HG02884 (cell line): ENCODE results near the gene CDK13.
A peak's percentile ranks its signal among the peaks of the same experiment; 100 is the strongest.
"Not testable (repeated sequence)": the region's sequence is repeated elsewhere in the genome, so short reads cannot be mapped to it uniquely, and the experiment has no call there.

Source experiments
- ATAC-seq: cut with Tn5 transposase; IDR thresholded peaks from one replicate; pipeline ENCODE4 v1.9.1; 2021; ENCODE audit warnings: mild to moderate bottlenecking, moderate library complexity; ENCODE audit not compliant: unreplicated experiment

CDK13 gene

DNA sequence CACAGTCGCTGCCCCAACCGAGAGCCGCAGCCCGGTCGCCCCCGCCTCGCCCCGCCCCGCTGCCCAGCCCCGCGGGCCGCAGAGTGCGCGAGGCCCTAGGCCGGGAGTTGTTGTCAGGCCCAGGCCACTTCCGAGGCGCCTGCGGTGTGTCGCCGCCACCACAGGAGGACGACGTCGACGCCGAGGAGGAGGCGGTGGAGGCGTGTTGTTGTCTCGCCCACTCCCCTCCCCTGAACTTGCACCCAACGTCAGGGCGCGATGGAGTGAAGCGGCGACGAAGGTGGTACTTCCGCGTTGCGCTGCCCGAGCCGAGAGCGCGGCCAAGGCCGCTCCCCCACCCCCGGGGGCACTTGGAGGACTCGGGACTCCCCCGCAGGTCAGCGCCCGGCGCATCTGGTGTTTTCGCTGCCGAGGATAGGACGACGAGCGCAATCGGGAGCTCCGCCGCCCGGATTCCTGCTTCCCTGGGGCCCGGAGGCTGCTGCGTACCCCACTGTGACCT is at the start of gene CDK13:
TSS of gene CDK13 (plus strand) at position 286 of the 502 bp plus-strand sequence. CDS start 386 bp downstream, outside the sequence.
- ATAC-seq = peak; percentile 27

DNA sequence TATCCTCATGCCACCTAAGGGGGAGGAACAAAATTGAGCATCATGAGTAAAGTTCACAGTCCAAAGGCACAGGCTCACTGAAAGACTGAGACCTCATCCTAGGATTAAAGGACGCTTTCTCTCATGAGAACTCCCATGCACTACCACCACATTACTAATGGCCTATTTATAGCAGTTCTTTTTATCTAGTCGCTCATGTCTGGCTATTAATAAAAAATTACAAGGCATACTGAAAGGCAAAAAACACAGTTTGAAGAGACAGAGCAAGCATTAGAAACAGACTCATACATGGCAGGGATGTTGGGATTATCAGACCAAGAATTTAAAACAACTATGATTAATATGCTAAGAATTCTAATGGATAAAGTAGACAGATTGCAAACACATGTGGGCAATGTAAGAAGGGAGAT is 46.0 kb upstream of the CDK13 start:
- no peak for ATAC-seq

DNA sequence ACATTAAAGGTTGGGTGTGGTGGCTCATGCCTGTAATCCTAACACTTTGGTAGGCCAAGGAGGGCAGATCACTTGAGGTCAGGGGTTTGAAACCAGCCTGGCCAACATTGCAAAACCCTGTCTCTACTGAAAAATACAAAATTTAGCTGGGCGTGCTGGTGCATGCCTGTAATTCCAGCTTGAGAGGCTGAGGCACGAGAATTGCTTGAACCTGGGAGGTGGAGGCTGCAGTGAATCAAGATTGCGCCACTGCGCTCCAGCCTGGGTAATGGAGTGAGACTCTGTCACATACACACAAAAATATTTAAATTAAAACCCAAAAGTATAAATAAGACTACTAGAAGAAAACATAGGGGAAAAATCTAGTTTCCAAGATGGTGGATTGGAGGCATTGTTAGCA is 41.9 kb upstream of the CDK13 start:
- ATAC-seq = no peak

DNA sequence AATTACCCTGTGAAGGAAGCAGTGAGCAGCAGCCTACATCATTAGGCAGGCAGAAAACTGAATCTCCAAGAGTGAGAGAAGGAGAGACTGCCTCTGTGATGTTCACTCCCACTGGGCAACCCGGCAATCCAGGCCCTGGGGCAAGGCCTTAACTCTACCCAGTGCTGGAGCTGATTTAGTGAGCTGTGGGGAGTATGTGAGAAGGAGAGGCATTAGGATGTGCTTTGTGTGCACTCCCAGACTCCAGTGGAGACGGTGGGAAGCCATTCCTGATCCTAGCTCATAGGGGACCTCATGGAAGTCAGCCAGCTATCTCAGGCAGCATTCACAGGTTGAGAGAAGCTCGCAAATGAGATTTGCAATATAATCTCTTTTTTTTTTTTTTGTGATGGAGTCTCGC is 41.1 kb upstream of the CDK13 start:
- no peak for ATAC-seq

DNA sequence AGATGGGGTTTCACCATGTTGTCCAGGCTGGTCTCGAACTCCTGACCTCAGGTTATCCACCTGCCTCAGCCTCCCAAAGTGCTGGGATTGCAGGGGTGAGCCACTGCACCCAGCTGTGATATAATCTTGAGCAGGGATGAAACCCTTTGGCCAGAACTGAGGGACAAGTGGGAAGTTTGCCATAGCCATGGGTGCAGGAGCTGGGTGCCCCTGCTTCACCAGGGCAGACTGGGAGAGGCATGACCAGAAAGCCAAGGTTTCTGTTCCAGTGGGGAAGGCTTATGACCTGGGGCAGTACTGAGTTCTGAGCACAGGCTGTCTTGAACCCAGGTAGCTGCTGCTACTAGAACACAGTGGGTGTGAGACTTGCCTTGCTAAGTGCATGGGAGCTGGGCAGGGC is 40.5 kb upstream of the CDK13 start:
- ATAC-seq = no peak

DNA sequence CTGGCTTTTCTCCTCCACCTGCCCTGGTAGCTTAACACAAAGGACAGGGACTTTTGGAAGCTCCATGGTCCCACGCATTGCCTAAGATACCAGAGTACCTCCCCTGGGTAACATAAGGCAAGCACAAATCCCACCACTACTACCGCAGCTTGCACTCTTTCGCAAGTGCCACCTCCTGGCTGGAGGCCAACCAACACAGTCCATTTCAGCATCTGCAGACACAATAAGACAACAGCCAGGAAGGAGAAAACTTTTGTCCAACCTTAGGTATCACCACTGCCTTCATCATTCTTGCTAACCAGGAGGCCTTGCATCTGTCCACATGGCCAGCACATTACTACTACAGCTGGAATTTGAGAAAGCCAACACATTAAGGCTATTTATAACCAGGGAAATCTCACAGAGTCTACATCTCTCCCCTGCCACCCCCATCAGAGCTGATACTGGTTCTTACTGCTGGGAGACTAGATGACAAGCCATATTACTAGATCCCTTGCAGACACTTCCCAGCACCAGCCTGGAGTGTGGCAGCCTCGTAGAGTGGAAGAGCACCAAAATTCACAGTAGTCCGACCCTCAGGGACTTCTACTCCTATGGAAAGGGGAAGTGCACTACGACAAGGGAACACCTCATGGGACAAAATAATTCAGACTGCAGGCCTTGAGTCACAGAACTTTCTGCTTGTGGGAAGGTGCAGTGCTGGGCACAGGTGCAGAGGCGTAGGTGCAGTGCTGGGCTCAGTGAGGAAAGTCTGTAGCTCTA is 39.8 kb upstream of the CDK13 start:
- no peak for ATAC-seq

GRCh38 chr7:39911167-39911566 is 38.9 kb upstream of the CDK13 start:
- no peak for ATAC-seq

GRCh38 chr7:39915847-39916246 is 34.2 kb upstream of the CDK13 start:
- ATAC-seq = not testable (repeated sequence)

DNA sequence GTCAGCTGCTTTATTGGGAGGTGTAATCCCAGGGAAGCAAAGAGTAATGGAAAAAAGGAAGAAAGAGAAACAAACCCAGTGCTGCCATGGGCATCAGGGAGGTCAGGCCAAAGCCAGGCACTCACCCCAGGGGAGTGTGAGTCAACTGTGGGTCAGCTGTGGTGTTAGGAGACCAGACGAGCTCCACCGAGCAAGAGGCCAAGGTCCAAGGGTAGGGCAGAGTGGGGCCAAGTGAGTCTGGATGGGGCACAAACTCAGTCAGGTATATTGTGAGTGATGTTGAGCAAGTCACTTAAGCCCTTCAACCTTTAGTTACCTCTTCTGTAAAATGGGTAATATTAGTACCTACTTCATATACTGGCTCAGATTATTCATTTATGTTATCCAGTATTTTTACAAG is 30.4 kb upstream of the CDK13 start:
- no peak for ATAC-seq

- ATAC-seq = no peak
Measured at GRCh38 chr7:39921506-39922175, 28.4 kb upstream of the CDK13 start.

- ATAC-seq = no peak
Measured at GRCh38 chr7:39922580-39922979, 27.5 kb upstream of the CDK13 start.

DNA sequence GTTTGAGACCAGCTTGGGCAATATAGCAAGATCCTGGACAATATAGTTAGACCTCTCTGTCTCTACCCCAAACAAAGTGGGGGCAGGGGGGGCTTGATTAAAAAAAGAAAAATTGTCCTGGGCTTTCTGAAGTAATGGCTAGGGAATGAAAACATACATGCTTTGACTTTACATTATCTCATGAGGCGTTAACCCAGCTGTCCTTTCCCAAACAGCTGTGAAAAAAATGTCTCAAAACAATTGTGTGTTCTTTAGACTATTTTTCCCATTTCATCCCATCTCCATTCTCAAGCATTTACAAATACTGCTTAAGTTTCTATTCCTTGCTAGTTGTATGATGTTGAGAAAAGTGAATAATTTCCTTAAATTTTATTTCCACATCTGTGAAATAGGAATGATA is 27.0 kb upstream of the CDK13 start:
- ATAC-seq = no peak

- no peak for ATAC-seq
Measured at GRCh38 chr7:39924122-39924521, 25.9 kb upstream of the CDK13 start.

GRCh38 chr7:39926111-39926510 is 23.9 kb upstream of the CDK13 start:
- no peak for ATAC-seq

GRCh38 chr7:39927018-39927417 is 23.0 kb upstream of the CDK13 start:
- no peak for ATAC-seq

DNA sequence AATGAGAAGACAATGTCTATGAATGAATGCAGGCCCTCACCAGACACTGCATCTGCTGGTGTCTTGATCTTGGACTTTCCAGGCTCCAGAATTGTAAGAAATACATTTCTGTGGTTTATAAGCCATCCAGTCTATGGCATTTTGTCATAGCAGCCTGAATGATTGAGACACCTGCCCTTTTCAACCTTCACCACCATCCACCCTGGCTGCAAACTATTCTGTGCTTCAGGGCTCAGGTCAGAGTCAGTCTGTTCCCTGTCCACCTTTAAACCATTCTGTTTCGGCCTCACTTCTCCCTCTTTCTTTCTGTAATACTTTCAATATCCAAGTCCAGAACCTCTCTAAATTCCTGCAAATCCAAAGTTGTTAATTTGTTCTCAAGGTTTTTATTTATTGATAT is 15.9 kb upstream of the CDK13 start:
- ATAC-seq = no peak

- ATAC-seq = no peak
Measured at GRCh38 chr7:39936761-39937160, 13.3 kb upstream of the CDK13 start.

DNA sequence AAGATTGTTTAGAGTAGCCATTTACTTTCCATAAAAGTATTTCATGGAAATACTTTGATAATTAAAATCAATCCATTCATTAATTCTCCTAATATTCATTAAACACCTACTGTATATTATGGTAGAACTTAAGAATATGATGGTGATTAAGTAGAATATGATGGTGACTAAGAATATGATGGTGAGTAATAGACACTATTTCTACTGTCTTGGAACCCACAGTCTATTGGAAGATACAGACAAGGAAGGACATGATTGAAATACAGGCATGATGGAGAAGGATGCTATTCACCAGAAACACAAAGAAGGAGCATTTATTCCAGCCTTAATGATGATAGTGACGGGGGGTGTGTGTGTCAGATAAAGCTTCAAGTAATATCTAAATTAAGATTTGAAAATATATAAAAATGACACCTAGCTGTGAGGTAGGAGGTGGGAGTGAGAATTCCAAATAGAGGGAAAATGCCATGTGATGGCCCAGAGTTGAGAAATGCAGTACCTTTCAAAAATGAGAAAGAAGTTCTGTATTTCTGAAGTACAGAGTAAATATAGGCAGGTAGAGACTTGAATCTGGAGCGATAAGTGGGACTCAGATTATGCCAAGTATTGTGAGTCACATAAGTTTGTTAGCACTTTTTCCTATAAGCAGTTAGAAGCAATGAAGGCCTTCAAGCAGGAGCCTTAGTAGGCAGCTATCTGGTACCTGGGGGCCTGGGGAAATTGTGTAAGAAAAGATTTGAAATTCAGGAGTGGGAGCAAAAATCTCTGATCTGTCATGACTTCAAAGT is 12.5 kb upstream of the CDK13 start:
- no peak for ATAC-seq

- ATAC-seq = no peak
Measured at GRCh38 chr7:39942883-39943282, 7.2 kb upstream of the CDK13 start.

GRCh38 chr7:39946693-39947092 is 3.4 kb upstream of the CDK13 start:
- ATAC-seq = no peak

GRCh38 chr7:39948375-39948955 is 1.6 kb upstream of the CDK13 start:
- no peak for ATAC-seq
